ENCODE measurements around the gene STPG4.
"Not testable (repeated sequence)": the region's sequence is repeated elsewhere in the genome, so short reads cannot be mapped to it uniquely, and the experiment has no call there.

The STPG4 gene

DNA sequence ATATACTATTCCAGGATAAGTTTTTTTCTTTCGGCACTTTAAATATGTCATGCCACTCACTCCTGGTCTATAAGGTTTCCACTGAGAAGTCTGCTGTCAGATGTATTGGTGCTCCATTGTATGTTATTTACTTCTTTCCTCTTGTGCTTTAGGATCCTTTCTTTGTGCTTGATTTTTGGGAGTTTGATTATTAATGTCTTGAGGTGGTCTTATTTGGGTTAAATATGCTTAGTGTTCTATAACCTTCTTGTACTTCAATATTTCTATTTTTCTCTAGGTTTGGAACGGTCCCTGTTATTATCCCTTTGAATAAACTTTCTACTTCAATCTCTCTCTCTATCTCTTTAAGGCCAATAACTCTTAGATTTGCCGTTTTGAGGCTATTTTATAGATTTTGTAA lies 28.3 kb downstream of the STPG4 start:
- DNase-seq (ENCODE audit: low read depth in 2 of 2) = no peak

DNA sequence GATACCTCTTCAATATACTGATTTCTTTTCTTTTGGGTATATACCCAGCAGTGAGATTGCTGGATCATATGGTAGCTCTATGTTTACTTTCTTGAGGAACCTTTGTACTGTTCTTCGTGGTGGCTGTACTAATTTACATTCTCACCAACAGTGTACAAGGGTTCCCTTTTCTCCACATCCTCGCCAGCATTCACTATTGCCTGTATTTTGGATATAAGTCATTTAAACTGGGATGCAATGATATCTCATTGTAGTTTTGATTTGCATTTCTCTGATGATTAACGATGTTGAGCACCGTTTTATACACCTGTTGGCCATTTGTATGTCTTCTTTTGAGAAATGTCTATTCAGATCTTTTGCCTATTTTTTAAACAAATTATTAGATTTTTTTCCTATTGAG lies 30.4 kb downstream of the STPG4 start:
- DNase-seq (ENCODE audit: low read depth in 2 of 2) = not testable (repeated sequence)

DNA sequence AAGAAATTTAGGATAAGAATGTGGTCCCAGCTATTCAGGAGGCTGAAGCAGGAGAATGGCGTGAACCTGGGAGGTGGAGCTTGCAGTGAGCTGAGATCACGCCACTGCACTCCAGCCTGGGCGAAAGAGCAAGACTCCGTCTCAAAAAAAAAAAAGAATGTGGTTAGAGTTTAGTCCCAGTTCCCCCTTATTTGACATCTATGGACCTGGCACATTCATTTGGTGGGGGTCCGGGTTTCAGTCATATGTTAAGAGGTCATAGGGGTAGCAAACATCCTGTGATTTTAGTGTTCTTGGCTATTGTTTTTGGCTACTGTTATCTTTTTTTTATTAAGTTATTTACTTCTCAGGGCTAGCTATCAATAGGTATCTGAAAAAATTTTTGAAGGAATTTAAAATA lies 34.7 kb downstream of the STPG4 start:
- not testable (repeated sequence) for DNase-seq (ENCODE audit: low read depth in 2 of 2)

DNA sequence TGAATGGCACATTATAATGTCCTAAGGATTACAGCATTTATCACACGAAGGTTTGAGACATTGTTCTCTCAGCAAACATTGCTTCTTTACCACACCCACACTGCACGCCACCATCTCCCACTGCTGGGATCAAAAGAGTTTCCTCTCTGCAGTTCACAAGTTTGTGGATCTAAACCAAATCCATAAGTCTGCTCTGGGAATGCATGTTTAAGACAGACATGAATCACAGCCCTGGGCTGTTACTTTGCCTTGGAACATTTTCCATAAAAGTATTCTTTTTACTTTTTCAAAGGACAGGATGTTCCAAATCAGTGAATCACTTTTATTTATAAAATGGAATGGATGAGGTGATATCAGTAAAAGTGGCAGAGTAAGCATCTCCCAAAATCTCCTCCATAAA lies 36.1 kb downstream of the STPG4 start:
- no peak for DNase-seq (ENCODE audit: low read depth in 2 of 2)

DNA sequence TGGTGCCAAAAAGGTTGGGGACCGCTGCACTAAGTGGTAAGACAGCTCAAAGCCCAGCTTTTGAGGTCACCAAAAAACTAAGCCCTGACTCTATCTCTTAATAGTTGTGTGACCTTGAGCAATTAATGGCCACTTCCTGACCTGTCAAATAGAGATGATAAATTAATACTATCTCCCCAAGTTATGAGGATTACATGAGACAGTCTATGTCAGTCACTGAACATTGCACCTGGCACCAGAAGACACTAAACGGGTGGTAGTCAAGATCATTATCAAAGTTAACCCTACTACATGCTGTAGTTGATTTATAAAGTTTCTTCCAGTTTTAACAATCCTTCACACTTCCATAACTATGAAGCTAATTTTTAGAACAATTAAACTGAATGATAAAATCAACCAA lies 36.5 kb downstream of the STPG4 start:
- no peak for DNase-seq (ENCODE audit: low read depth in 2 of 2)

DNA sequence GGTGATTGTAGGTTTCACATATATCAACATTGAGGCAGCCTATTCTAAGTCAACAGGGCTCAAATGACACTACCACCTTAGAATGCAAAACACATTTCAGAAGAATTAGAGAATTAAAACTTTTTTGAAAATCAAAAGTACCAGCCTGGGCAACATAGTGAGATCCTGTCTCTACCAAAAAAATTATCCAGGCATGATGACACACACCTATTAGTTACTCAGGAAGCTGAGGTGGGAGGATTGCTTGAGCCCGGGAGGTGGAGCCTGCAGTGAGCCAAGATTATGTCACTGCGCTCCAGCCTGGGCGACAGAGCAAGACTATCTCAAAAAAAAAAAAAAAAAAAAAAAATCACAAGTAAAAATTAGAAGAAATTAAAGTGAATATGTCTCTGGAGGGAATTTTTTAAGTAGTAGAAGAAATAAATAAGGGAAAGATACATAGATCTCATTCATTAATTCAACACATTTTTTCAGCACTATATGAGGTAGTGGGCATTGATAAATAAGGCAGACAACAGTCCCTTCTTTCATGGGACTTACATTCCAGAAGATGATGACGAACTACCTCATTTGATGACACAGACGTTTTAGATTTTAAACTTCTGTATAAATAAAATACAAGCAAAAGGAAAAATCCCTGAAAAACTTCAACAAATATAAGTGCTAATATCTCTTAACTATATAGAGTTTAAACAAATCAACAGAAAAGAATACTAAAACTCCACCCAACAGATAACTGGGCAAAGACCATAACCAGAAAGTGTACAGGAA lies 42.3 kb downstream of the STPG4 start:
- DNase-seq (ENCODE audit: low read depth in 2 of 2) = no peak

DNA sequence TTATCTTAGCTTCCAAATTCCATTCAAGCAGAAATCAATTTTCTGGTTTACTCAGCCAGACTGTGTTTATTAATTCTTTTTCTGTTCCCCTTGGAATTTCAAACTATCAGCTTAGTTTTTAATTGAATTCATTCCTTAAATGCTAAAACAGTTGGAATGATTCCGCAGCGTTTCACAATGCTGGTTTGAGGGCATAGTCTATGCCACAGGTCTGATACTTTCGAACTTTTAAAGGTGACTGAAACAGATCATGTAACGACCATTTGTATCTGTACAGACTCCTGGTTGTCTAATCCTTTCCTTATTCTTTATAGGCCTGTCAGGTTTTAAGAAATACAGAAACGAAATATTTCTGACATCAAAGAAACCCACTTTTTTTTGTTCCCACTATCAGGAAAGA lies 45.4 kb downstream of the STPG4 start:
- DNase-seq (ENCODE audit: low read depth in 2 of 2) = no peak

DNA sequence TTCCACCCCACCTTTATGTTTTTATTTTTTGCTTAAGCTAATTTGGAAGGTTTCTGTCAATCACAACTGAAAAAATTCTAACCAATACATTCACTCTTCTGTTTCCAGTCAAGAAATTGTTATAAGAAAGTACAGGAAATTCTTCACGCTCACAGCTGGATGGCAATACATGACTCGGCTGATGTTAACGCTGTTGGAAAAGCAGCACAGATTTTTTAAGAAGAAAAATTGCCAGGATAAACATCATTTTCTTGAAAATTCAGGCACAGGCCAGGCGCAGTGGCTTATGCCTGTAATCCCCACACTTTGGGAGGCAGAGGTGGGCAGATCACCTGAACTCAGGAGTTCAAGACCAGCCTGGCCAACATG lies 46.1 kb downstream of the STPG4 start:
- DNase-seq (ENCODE audit: low read depth in 2 of 2) = no peak

DNA sequence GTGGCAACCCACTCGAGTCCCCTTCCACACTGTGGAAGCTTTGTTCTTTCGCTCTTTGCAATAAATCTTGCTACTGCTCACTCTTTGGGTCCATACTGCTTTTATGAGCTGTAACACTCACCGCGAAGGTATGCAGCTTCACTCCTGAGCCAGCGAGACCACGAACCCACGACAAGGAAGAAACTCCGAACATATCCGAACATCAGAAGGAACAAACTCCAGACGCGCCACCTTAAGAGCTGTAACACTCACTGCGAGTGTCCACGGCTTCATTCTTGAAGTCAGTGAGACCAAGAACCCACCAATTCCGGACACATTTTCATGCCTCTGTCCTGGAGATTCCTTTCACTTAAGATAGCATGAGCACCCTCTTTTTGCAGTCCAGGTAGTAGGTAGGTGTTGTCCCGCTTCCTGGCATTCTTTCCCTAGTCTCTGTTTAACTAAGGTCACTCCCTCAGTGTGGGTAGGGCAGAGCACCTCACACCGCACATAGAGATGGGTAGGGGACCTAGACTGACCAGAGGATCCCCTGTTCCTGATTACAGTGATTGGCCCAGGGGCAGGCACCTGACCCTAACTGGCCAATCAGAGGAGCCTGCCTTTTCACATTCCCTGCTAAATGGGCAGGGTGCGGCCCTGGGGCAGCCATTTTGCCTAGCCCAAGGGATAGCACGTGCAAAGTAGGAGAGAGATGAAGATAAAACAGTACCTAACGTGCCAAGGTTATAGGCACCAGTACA lies 46.7 kb downstream of the STPG4 start:
- DNase-seq (ENCODE audit: low read depth in 2 of 2) = not testable (repeated sequence)

DNA sequence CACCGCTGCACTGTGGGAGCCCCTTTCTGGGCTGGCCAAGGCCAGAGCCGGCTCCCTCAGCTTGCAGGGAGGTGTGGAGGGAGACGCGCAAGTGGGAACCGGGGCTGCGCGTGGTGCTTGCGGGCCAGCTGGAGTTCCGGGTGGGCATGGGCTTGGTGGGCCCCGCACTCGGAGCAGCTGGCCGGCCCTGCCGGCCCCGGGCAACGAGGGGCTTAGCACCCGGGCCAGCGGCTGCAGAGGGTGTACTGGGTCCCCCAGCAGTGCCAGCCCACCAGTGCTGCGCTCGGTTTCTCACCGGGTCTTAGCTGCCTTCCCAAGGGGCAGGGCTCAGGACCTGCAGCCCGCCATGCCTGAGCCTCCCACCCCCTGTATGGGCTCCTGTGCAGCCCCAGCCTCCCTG lies 47.9 kb downstream of the STPG4 start:
- not testable (repeated sequence) for DNase-seq (ENCODE audit: low read depth in 2 of 2)

DNA sequence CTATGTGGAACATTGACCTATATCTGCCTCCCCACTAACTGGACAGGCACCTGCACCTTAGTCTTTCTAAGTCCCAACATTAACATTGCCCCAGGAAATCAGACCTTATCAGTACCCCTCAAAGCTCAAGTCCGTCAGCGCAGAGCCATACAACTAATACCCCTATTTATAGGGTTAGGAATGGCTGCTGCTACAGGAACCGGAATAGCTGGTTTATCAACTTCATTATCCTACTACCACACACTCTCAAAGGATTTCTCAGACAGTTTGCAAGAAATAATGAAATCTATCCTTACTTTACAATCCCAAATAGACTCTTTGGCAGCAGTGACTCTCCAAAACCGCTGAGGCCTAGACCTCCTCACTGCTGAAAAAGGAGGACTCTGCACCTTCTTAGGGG lies 48.9 kb downstream of the STPG4 start:
- not testable (repeated sequence) for DNase-seq (ENCODE audit: low read depth in 2 of 2)

DNA sequence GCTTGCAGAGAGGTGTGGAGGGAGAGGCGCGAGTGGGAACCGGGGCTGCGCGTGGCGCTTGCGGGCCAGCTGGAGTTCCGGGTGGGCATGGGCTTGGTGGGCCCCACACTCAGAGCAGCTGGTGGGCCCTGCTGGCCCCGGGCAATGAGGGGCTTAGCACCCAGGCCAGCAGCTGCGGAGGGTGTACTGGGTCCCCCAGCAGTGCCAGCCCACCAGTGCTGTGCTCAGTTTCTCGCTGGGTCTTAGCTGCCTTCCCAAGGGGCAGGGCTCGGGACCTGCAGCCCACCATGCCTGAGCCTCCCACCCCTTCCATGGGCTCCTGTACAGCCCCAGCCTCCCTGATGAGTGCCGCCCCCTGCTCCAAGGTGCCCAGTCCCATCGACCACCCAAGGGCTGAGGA lies 55.4 kb downstream of the STPG4 start:
- DNase-seq (ENCODE audit: low read depth in 2 of 2) = not testable (repeated sequence)

DNA sequence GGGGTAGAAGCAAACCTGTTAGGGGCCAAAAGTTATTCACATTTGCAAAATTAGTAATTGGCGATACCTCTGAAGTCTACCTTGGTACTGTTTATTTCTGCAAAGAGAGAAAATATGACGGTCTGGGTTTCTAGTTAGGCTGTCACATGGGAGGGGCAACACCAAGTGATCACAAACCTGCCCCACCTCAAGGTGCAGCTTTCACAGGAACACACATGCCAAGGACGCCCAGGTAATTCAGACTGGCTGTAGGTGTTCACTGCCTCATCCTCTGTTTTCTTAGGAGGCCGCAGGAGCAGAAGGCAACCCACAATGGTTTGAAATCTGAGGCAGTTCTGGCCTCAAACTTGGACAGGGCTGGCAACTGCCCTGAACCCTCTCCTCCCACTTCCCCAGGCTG lies 56.2 kb downstream of the STPG4 start:
- no peak for DNase-seq (ENCODE audit: low read depth in 2 of 2)

DNA sequence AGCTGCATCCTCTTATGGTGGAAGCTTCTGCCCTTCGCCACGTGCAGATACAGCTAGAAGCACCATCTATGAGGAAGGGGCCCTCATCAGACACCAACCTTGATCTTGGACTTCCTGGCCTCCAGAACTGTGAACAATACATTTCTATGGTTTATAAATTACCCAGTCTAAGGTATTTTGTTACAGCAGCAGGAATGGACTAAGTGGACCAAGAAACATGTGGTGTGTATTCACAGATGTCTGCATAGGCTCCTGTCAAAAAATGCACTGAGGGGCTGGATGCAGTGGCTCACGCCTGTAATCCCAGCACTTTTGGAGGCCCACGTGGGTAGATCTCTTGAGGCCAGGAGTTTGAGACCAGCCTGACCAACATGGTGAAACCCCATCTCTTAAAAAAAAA lies 57.5 kb downstream of the STPG4 start:
- DNase-seq (ENCODE audit: low read depth in 2 of 2) = no peak

DNA sequence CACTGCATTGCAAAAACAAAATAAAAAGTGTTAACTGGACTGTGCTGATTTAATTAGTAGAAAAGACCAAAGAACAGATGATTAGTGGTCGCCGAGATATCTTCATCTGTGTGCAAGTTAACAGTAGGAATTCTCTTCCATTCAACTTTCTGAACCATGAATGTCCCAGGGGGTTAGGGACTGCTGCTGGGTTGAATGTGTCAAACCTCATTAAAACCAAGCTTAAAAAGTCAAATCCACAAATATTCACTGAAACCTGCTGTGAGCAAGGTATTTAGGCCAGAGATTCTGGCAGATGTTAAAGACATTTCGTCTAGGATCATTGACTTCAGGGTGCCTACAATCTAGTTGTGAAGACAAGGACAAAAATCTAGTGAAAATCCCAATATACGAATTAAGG lies 58.7 kb downstream of the STPG4 start:
- DNase-seq (ENCODE audit: low read depth in 2 of 2) = no peak

DNA sequence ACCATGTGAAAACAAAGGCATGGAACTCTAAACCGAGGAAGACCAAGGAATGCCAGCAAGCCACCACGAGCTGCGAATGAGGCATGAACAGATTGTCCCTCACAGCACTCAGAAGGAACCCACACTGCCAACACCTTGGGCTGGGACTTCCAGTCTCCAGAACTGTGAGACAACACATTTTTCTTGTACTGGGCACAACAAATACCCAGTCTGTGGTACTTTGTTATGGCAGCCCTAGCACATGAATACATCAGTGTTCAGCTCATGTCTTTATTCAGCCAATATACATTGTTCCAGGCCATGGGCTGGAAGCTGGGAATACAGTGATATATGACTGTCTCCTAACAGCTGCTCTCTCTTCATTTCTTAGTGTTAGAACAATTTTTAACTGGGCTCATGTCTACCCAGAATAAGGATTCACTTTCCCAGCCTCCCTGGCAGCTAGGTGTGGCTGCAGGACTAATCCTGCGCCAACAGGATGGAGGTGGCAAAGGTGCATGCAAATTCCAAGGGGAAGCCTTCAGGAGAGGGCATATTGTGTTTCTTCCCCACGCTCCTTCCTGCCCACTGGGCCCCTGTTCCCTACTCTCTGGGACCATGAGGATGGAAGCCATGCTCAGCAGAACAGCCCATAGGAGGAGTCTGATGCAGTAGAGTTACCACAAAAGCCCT lies 59.6 kb downstream of the STPG4 start:
- no peak for DNase-seq (ENCODE audit: low read depth in 2 of 2)

DNA sequence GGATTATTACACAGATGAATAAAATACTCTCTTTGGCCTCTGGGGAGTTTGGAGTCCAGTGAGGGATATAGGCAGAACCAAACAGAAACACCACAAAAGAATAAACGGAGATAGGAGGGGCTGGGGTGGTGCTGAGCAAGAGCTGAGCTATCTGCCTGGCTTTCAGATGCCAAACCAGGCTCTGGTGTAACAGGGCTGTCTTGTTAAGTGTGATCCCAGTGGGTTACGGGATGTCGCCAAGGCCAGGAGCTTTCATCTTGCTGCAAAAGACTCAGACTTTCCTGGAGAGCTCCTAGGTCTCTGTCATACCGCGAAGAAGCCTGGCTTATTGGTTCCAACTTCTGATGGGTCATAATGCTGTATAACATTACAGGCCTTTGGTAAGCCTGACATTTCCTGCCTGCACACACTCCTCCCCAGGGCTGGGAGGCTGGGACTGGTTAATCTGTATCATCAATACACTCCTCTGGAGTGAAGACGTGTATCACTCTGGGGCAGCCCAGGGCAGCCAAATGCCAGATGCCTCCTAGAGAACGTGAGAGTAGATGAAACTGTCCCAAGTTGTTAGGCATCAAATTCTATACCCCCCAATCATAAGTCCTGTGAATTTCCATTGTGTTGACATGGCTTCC lies 60.5 kb downstream of the STPG4 start:
- no peak for DNase-seq (ENCODE audit: low read depth in 2 of 2)

DNA sequence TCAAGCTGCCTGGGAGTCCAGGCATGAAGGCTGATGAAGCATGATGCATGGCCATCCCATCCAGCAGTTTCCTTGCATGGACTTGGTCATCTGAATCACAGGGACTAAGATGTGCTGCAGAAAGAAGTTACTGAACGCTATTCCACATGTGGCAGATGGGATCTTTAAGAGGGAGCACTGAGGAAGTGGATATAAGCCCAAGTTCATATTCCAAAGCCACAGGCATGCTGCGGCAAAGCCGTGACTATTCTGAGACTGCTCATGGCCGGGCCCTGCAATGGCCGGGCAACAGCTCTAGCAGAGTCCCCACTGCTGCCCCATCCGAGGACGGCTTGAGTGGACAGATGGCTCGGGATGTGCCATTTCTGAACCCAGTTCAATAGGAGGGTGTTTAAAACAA lies 61.5 kb downstream of the STPG4 start:
- no peak for DNase-seq (ENCODE audit: low read depth in 2 of 2)

DNA sequence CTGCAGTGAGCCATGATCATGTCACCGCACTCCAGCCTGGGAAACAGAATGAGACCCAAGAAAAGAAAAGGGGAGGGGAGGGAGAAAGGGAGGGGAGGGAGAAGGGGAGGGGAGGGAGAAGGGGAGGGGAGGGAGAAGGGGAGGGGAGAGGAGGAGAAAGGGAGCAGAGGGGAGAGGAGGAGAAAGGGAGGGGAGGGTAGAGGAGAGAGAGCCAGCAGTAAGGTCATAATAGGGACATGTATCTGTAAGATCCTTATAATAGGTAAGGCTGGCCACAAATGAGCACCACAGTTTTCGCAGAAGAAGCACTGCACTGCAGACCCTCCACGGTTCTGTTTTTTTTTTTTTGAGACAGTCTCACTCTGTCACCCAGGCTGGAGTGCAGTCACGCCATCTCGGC lies 62.6 kb downstream of the STPG4 start:
- DNase-seq (ENCODE audit: low read depth in 2 of 2) = no peak

DNA sequence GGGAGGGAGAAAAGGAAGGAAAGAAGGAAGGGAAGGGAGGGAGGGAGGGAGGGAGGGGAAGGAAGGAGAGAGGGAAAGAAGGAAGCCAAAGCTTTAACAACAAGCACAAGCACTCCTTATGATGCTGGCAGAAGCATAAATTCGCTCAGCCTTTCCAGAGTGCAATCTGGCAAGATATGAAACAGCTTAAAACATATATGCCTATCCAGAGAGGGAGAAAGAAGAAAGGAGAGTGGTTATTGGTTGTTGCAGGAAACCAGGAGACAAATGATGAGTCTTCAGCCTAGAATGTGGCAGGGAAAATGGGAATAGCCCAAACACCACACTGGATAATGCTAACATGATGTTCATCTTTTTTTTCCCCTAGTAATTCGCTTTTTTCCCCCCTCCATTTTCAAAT lies 64.0 kb downstream of the STPG4 start:
- DNase-seq (ENCODE audit: low read depth in 2 of 2) = no peak

DNA sequence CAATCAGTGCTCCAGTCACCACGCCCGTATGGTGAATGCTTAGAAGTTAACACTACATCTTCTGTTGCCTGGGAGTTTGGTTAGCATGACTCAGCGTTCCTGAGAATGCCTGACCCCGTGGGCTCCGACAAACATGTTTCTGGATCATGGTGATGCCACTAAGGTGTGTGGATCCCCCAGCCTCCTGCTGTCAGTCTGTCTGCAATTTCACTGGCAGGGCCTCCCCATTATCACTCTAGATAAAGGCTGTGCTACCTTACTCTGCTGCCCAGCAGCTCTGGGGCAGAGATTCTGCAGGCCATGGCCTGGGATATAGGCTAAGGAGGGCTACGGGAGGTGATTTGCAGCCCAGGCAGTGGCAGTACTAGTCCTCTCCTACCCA lies 66.0 kb downstream of the STPG4 start:
- no peak for DNase-seq (ENCODE audit: low read depth in 2 of 2)

DNA sequence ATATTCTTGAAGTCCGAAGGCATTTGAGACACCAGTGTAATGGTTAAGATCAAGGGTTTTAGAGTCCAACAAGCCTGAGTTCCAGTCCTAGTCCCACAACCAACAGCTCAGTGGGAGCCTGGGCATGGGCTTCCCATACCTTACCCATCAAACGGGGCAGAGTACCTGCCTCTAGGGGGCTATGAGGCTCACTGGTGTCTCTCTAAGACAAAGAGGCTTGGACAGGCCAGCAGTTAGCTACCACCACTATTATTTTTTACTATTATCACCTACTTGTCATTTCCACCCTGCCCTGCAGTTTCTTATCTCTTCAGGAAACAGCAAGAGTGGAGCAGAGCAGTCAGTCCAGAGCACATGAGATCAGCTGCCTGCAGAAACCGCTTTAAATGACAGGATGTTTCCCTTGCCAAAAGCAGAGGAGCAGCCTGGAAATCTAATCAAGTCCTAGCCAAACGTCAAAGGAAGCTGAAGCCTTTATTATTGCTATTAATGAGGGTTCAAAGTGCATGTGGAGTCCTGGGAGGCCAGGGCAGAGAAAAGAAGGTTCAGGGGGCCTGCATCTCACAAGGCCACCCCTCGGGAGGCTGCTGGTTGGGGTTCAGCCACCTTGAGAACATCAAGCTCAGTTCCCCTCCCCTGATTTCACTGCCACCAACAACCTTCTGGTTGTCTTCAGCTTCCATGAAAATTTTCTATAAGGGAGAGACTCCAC lies 66.6 kb downstream of the STPG4 start:
- no peak for DNase-seq (ENCODE audit: low read depth in 2 of 2)
